Measurements from ENCODE around the gene CSNK2A3. TPM values are rescaled to one million over a fixed set of nuclear protein-coding genes. Genes with fewer than 3 reads are reported as not detected.
A peak's percentile ranks its signal among the peaks of the same experiment; 100 is the strongest.

CSNK2A3 gene
- total RNA-seq, 2 donors from 2014 or later, result 0.57 to 0.64 TPM

- Histone ChIP-seq H3K27me3 (no peaks in the 10 kb centered on the region), H3K9ac (ENCODE audit: low read depth in 2 of 2, low read length in 2 of 2) (no peak overlapping the region), H3K9me3 (no peaks in the 10 kb centered on the region), H3K36me3 (no peaks in the 10 kb centered on the region), H3K4me3 (no peak overlapping the region), H3K4me1 (no peaks in the 10 kb centered on the region), H3K27ac (no peak overlapping the region)
- TF ChIP-seq CTCF (IDR thresholded peaks at IDR 0.05), result no peak
- no peak for DNase-seq
- intact Hi-C loops (cut with DNase I), result no loop called here
Measured at GRCh38 chr11:11396301-11397035, 43.4 kb upstream of the CSNK2A3 start.

- H3K27me3 ChIP-seq, result no peaks in the 10 kb centered on the region
- no peak for DNase-seq
- no peaks in the 10 kb centered on the region for H3K4me1 ChIP-seq
- H3K36me3 ChIP-seq, result no peaks in the 10 kb centered on the region
- no peak for TF ChIP-seq CTCF (IDR thresholded peaks at IDR 0.05)
- no peak overlapping the region for H3K4me3 ChIP-seq
- H3K27ac ChIP-seq, result no peak overlapping the region
- intact Hi-C loops (cut with DNase I), result no loop called here
- no peaks in the 10 kb centered on the region for H3K9me3 ChIP-seq
- no peak overlapping the region for H3K9ac ChIP-seq (ENCODE audit: low read depth in 2 of 2, low read length in 2 of 2)
Measured at GRCh38 chr11:11395126-11395525, 42.1 kb upstream of the CSNK2A3 start.

- H3K36me3 ChIP-seq, result no peaks in the 10 kb centered on the region
- TF ChIP-seq CTCF (IDR thresholded peaks at IDR 0.05), result no peak
- no peaks in the 10 kb centered on the region for H3K9me3 ChIP-seq
- no peak for DNase-seq
- H3K9ac ChIP-seq (ENCODE audit: low read depth in 2 of 2, low read length in 2 of 2), result no peak overlapping the region
- H3K27me3 ChIP-seq, result no peaks in the 10 kb centered on the region
- H3K4me3 ChIP-seq, result no peak overlapping the region
- intact Hi-C loops (cut with DNase I), result no loop called here
- H3K4me1 ChIP-seq, result no peaks in the 10 kb centered on the region
- no peak overlapping the region for H3K27ac ChIP-seq
Measured at GRCh38 chr11:11394241-11394640, 41.2 kb upstream of the CSNK2A3 start.

- peak; percentile 56 for DNase-seq
Measured at GRCh38 chr11:11391796-11392463, 38.9 kb upstream of the CSNK2A3 start.

GRCh38 chr11:11391169-11391568 is 38.1 kb upstream of the CSNK2A3 start:
- DNase-seq, result no peak
- no peak overlapping the region for H3K27ac ChIP-seq
- H3K36me3 ChIP-seq, result no peaks in the 10 kb centered on the region
- TF ChIP-seq CTCF (IDR thresholded peaks at IDR 0.05), result no peak
- H3K9me3 ChIP-seq, result no peaks in the 10 kb centered on the region
- H3K27me3 ChIP-seq, result no peaks in the 10 kb centered on the region
- no peaks in the 10 kb centered on the region for H3K4me1 ChIP-seq
- intact Hi-C loops (cut with DNase I), result no loop called here
- no peak overlapping the region for H3K9ac ChIP-seq (ENCODE audit: low read depth in 2 of 2, low read length in 2 of 2)
- H3K4me3 ChIP-seq, result no peak overlapping the region

More at GRCh38 chr11:11391796-11392463, 38.9 kb upstream of the CSNK2A3 start:
- intact Hi-C loops (cut with DNase I), result no loop called here
- Histone ChIP-seq H3K27me3 (no peaks in the 10 kb centered on the region), H3K9me3 (no peaks in the 10 kb centered on the region), H3K4me1 (no peaks in the 10 kb centered on the region), H3K4me3 (no peak overlapping the region), H3K36me3 (no peaks in the 10 kb centered on the region), H3K9ac (ENCODE audit: low read depth in 2 of 2, low read length in 2 of 2) (no peak overlapping the region), H3K27ac (peak overlapping the region; percentile 39)
- no peak for TF ChIP-seq CTCF (IDR thresholded peaks at IDR 0.05)
